ENCODE measurements around the gene CEBPA. TPM values are rescaled to one million over a fixed set of nuclear protein-coding genes. Genes with fewer than 3 reads are reported as not detected.

CEBPA gene
- total RNA-seq = 0.07 and 0.09 TPM in 2 replicates

- intact Hi-C loops (cut with micrococcal nuclease) = loop anchor here (1.0 to 10.0 kb wide), 2 partner anchors 67 to 72 kb away; partner anchors contain the start of gene CEBPG
Measured at GRCh38 chr19:33302175-33302973, at the start of gene CEBPA. Gene CEBPA (minus strand): TSS chr19:33302534. CDS start chr19:33302414, 120 bp downstream.

GRCh38 chr19:33350538-33351309 is 48.4 kb upstream of the CEBPA start:
- intact Hi-C loops (cut with micrococcal nuclease) = no loop called here

GRCh38 chr19:33349319-33350289 is 47.3 kb upstream of the CEBPA start:
- intact Hi-C loops (cut with micrococcal nuclease) = no loop called here

GRCh38 chr19:33348301-33349010 is 46.1 kb upstream of the CEBPA start:
- intact Hi-C loops (cut with micrococcal nuclease) = no loop called here

GRCh38 chr19:33347300-33347699 is 45.0 kb upstream of the CEBPA start:
- intact Hi-C loops (cut with micrococcal nuclease) = no loop called here

GRCh38 chr19:33346665-33347064 is 44.3 kb upstream of the CEBPA start:
- intact Hi-C loops (cut with micrococcal nuclease) = no loop called here

GRCh38 chr19:33345163-33345562 is 42.8 kb upstream of the CEBPA start:
- intact Hi-C loops (cut with micrococcal nuclease) = no loop called here

- intact Hi-C loops (cut with micrococcal nuclease) = no loop called here
Measured at GRCh38 chr19:33344573-33344925, 42.2 kb upstream of the CEBPA start.

GRCh38 chr19:33343859-33344572 is 41.7 kb upstream of the CEBPA start:
- intact Hi-C loops (cut with micrococcal nuclease) = no loop called here

- intact Hi-C loops (cut with micrococcal nuclease) = no loop called here
Measured at GRCh38 chr19:33343301-33343700, 41.0 kb upstream of the CEBPA start.

GRCh38 chr19:33340991-33341390 is 38.7 kb upstream of the CEBPA start:
- intact Hi-C loops (cut with micrococcal nuclease) = no loop called here

GRCh38 chr19:33339016-33339984 is 37.0 kb upstream of the CEBPA start:
- intact Hi-C loops (cut with micrococcal nuclease) = no loop called here

- intact Hi-C loops (cut with micrococcal nuclease) = no loop called here
Measured at GRCh38 chr19:33335446-33335845, 33.1 kb upstream of the CEBPA start.

- intact Hi-C loops (cut with micrococcal nuclease) = no loop called here
Measured at GRCh38 chr19:33334271-33334670, 31.9 kb upstream of the CEBPA start.

- intact Hi-C loops (cut with micrococcal nuclease) = no loop called here
Measured at GRCh38 chr19:33333642-33334041, 31.3 kb upstream of the CEBPA start.

- intact Hi-C loops (cut with micrococcal nuclease) = no loop called here
Measured at GRCh38 chr19:33333151-33333550, 30.8 kb upstream of the CEBPA start.

- intact Hi-C loops (cut with micrococcal nuclease) = no loop called here
Measured at GRCh38 chr19:33332248-33332647, 29.9 kb upstream of the CEBPA start.

- intact Hi-C loops (cut with micrococcal nuclease) = no loop called here
Measured at GRCh38 chr19:33329736-33330135, 27.4 kb upstream of the CEBPA start.

GRCh38 chr19:33329060-33329459 is 26.7 kb upstream of the CEBPA start:
- intact Hi-C loops (cut with micrococcal nuclease) = no loop called here
